ENCODE data around the gene BTBD16. TPM values are rescaled to one million over a fixed set of nuclear protein-coding genes. Genes with fewer than 3 reads are reported as not detected.

BTBD16 gene
- total and polyA plus RNA-seq, 10 of the 15 experiments (the other 5 are each of a cell fraction or from before 2014, with no cell fraction given), result 0.11 TPM; not detected in 9

DNA sequence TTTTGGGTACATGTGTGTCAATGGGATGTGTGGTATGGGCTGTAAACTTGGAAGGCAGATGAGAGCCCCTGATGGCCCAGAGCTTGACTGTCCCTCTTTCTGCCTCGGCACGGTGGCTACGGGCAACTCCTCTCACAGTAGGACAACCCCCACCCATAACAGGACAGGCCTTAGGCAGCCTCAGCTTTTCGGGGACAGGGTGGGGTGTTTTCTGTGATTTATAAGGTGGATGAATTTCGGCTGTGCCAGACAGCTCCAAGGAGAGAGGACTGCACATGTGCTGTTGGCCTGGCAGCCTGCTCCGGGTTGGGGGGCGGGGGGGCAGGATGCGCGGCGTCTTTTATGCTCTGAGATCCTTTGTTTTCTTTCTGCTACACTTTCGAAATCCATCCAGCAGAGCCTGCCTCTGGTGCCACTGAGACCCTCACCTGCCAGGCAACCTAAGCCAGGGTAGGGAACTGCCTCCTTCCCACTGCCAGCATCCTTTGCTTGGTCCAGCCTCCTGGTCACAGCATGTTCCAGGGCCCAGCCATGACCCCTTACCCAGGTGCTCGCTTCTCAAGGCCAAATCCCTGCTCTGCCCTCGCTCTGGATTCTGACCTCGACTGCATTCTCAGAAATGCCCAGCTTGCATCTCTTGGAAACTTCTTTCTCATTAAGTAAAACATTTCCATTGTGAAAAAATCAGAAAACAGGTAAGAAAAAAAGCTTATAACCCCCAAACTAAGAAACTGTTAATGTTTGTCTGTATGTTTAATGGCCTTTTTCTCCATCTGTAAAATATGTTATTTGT is 15.4 kb upstream of the BTBD16 start (continued):
- no peak for TF ChIP-seq MAX (IDR thresholded peaks at IDR 0.05; ENCODE audit: low read depth, low read length)
- TF ChIP-seq ZBTB11 (CRISPR knock-in tag; IDR thresholded peaks at IDR 0.05), result no peak

- intact Hi-C loops (cut with micrococcal nuclease; ENCODE audit: unreplicated experiment), result no loop called here
- H4K20me1 ChIP-seq (ENCODE audit: control insufficient read depth, insufficient read depth), result no peaks in the 10 kb centered on the region
- CTCF ChIA-PET, result interaction anchor here (1.2 kb wide), 1 partner anchor 11 kb away, joined by 3 read pairs; no protein-coding TSS in a partner anchor
- H3K79me2 ChIP-seq (ENCODE audit: control insufficient read depth, insufficient read depth, low read length), result no peaks in the 10 kb centered on the region
- WGBS (ENCODE audit: insufficient coverage, insufficient replicate concordance, low lambda C conversion rate, missing lambda C conversion rate), result 25% methylated on average over 3 of the region's 3 CpGs
- no peaks in the 10 kb centered on the region; a peak in 1 of 4 replicates for H3K27me3 ChIP-seq (replicated peaks in 1 of 2; ENCODE audit: control insufficient read depth in 2 of 2, insufficient read depth in 2 of 2, low read length in 1 of 2)
- H3K9ac ChIP-seq (ENCODE audit: control insufficient read depth, insufficient read depth, low read length), result no peak overlapping the region
- no peak overlapping the region for H3K27ac ChIP-seq (ENCODE audit: control insufficient read depth, insufficient read depth)
- SMC1A ChIA-PET (ENCODE audit: uncharacterized antibody, unreplicated experiment), result no interaction called here
- no peaks in the 10 kb centered on the region for H3K4me1 ChIP-seq (ENCODE audit: control insufficient read depth, insufficient read depth, low read length)
- FAIRE-seq (no peak), DNase-seq (ENCODE audit: low read depth, low spot score) (no peak), ATAC-seq (no peak)
- in situ Hi-C loops (cut with MboI), result no loop called here
- H3K4me3 ChIP-seq, result no peak overlapping the region
- no peaks in the 10 kb centered on the region for H3K9me3 ChIP-seq (replicated peaks; ENCODE audit: control insufficient read depth, insufficient read depth, low read length)
- H3K36me3 ChIP-seq (ENCODE audit: control insufficient read depth in 2 of 2, insufficient read depth in 2 of 2, low read length in 1 of 2), result no peaks in the 10 kb centered on the region
- POLR2A ChIA-PET, result no interaction called here
- H2AFZ ChIP-seq (ENCODE audit: control insufficient read depth, low read depth, low read length), result no peak overlapping the region
- BruUV-seq (replicated peaks), result no TSS peak
- RAD21 ChIA-PET (ENCODE audit: unreplicated experiment), result no interaction called here
- H3K4me2 ChIP-seq (ENCODE audit: control insufficient read depth, insufficient read depth), result no peak overlapping the region
- TF ChIP-seq, protein P1, sequence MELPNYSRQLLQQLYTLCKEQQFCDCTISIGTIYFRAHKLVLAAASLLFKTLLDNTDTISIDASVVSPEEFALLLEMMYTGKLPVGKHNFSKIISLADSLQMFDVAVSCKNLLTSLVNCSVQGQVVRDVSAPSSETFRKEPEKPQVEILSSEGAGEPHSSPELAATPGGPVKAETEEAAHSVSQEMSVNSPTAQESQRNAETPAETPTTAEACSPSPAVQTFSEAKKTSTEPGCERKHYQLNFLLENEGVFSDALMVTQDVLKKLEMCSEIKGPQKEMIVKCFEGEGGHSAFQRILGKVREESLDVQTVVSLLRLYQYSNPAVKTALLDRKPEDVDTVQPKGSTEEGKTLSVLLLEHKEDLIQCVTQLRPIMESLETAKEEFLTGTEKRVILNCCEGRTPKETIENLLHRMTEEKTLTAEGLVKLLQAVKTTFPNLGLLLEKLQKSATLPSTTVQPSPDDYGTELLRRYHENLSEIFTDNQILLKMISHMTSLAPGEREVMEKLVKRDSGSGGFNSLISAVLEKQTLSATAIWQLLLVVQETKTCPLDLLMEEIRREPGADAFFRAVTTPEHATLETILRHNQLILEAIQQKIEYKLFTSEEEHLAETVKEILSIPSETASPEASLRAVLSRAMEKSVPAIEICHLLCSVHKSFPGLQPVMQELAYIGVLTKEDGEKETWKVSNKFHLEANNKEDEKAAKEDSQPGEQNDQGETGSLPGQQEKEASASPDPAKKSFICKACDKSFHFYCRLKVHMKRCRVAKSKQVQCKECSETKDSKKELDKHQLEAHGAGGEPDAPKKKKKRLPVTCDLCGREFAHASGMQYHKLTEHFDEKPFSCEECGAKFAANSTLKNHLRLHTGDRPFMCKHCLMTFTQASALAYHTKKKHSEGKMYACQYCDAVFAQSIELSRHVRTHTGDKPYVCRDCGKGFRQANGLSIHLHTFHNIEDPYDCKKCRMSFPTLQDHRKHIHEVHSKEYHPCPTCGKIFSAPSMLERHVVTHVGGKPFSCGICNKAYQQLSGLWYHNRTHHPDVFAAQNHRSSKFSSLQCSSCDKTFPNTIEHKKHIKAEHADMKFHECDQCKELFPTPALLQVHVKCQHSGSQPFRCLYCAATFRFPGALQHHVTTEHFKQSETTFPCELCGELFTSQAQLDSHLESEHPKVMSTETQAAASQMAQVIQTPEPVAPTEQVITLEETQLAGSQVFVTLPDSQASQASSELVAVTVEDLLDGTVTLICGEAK (IDR thresholded peaks at IDR 0.05; ENCODE audit: borderline replicate concordance), result no peak
- TF ChIP-seq EP300 (IDR thresholded peaks at IDR 0.05; ENCODE audit: borderline replicate concordance in 1 of 2, control insufficient read depth in 1 of 2, low read depth in 2 of 2, low read length in 2 of 2) (no peak), RAD21 (IDR thresholded peaks at IDR 0.05; ENCODE audit: insufficient read depth, low read depth, low read length) (no peak), ZBED1 (IDR thresholded peaks at IDR 0.05; ENCODE audit: borderline replicate concordance) (no peak), NR2C1 (IDR thresholded peaks at IDR 0.05) (no peak), RUNX3 (IDR thresholded peaks at IDR 0.05; ENCODE audit: low read length) (no peak), LARP7 (IDR thresholded peaks at IDR 0.05) (no peak)
Measured at GRCh38 chr10:122257041-122257440, 14.1 kb upstream of the BTBD16 start.
